Breast epithelium (tissue), 3 donors: ENCODE data around the gene ELMO3.

Experiments used
- CTCF ChIP-seq, 3 donors: fragments of 450-650 bp; IDR thresholded peaks; one replicate each; pipeline ENCODE4 v1.5.1; 2016 to 2017; ENCODE audit warnings: antibody characterized with exemption in 3 of 3, mild to moderate bottlenecking in 3 of 3, moderate library complexity in 3 of 3
- POLR2A ChIP-seq: fragments of 450-650 bp; IDR thresholded peaks from one replicate; pipeline ENCODE4 v1.6.1; 2016; ENCODE audit warnings: antibody characterized with exemption, mild to moderate bottlenecking, moderate library complexity
- POLR2AphosphoS5 ChIP-seq, 3 donors: sonication (generic); formaldehyde crosslinking; IDR thresholded peaks; one replicate each; pipeline ENCODE4 v1.6.1; 2017; ENCODE audit warnings: antibody characterized with exemption in 3 of 3

DNA sequence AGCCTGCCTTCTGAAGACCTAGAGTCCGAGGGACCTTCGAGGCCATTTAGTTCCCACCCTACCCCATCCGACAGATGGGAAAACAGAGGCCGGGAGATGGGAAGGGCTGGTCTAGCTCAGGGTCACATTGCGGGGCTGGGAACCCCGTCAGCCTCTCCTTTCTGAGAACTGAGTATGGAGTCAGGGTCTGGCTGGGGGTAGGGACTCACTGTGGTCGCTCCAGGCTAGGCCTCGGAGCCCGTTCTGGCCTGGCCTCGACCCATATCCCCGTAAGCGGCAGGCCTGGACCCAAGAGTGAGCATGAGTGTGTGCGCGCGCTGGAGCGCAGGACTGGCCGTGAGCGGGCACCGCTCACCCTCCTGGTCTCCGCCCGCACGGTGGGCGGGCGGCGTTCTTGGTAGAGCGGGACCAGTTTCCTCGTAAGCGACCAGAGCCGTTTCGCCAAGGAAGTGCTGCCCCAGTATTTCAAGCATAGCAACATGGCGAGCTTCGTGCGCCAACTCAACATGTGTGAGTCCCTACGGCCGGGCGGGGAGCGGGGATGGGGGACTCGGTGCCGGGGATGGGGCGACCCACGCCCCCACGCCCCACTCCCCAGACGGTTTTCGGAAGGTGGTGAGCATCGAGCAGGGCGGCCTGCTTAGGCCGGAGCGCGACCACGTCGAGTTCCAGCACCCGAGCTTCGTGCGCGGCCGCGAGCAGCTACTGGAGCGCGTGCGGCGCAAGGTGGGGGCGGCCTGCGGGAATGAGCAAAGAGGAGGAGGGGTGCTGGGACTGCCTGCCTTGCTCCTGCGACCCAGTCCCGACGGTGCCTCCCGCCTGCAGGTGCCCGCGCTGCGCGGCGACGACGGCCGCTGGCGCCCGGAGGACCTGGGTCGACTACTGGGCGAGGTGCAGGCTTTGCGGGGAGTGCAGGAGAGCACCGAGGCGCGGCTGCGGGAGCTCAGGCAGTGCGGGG lies 33.5 kb upstream of the ELMO3 start:
- TF ChIP-seq CTCF (IDR thresholded peaks at IDR 0.05): no peak
- no peak for TF ChIP-seq POLR2AphosphoS5 (IDR thresholded peaks at IDR 0.05)
- TF ChIP-seq POLR2A: no peak
